ENCODE results near the gene DLGAP4. TPM values are rescaled to one million over a fixed set of nuclear protein-coding genes. Genes with fewer than 3 reads are reported as not detected.

DLGAP4 gene
- total RNA-seq, 1 experiment from 2014 or later: 80.3 TPM

DNA sequence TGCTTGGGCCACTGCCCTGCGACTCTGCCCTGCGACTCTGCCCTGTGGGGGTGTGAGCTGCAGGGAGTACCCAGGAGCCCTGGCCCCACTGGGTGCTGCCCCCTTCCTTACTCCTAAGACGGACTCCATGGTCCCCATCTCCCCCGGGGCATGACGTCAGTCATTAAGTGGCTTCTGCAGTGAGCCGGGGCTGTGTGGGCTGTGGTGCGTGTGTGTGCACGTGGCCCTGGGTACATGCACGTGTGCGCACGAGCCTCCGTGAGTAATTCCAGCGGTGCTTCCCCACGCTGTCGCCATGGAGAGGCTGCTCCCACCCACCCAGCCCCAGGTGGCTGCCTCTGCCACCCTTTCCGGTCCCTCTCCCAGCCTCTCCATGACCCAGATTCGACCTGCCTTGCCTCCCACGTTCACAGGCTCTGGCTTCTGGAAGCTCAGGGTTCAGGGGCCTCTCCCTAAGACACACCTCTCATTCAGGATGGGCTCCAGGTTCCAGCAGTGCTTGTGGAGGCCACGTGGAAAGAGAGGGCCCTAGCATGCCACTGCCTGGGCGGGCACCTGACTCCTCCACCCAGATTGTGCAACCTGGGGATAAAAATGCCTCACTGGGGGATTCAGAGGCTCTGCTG is 88.3 kb downstream of the DLGAP4 start:
- Mint-ChIP-seq H3K27me3 (ENCODE audit: insufficient read depth, unreplicated experiment) (peaks cover 39% of the 10 kb centered on the region), H3K9me3 (ENCODE audit: unreplicated experiment) (peaks cover 9% of the 10 kb centered on the region)
- no peak for DNase-seq (ENCODE audit: unreplicated experiment)

DNA sequence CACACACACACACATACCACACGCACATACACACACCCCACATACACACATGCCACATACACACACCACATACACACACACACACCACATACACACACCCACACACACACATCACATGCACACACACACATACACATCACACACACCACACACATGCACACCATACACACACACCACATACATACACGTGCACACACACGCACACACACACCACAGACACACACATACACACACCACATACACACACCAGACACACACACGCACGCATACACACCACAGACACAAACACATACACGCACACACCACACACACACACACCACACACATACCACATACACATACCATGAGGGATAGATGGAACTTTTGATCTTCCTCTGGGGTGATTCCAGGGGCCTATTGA is 90.2 kb downstream of the DLGAP4 start:
- Mint-ChIP-seq H3K36me3 (ENCODE audit: insufficient read depth, unreplicated experiment) (no peaks in the 10 kb centered on the region), H3K27ac (ENCODE audit: low read depth, unreplicated experiment) (no peak overlapping the region), H3K4me1 (ENCODE audit: insufficient read depth, unreplicated experiment) (no peaks in the 10 kb centered on the region), H3K27me3 (ENCODE audit: insufficient read depth, unreplicated experiment) (peaks cover 39% of the 10 kb centered on the region), H3K9me3 (ENCODE audit: unreplicated experiment) (peaks cover 9% of the 10 kb centered on the region), H3K4me3 (ENCODE audit: unreplicated experiment) (no peak overlapping the region)
- no TSS peak for BruUV-seq (replicated peaks)
- intact Hi-C loops (cut with micrococcal nuclease): no loop called here
- DNase-seq (ENCODE audit: unreplicated experiment): no peak
- TF ChIP-seq, protein P1, sequence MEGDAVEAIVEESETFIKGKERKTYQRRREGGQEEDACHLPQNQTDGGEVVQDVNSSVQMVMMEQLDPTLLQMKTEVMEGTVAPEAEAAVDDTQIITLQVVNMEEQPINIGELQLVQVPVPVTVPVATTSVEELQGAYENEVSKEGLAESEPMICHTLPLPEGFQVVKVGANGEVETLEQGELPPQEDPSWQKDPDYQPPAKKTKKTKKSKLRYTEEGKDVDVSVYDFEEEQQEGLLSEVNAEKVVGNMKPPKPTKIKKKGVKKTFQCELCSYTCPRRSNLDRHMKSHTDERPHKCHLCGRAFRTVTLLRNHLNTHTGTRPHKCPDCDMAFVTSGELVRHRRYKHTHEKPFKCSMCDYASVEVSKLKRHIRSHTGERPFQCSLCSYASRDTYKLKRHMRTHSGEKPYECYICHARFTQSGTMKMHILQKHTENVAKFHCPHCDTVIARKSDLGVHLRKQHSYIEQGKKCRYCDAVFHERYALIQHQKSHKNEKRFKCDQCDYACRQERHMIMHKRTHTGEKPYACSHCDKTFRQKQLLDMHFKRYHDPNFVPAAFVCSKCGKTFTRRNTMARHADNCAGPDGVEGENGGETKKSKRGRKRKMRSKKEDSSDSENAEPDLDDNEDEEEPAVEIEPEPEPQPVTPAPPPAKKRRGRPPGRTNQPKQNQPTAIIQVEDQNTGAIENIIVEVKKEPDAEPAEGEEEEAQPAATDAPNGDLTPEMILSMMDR (IDR thresholded peaks at IDR 0.05; ENCODE audit: unreplicated experiment): no peak
- ChIA-PET CTCF (no interaction called here), POLR2A (no interaction called here)

More for the DNA sequence above, 88.3 kb downstream of the DLGAP4 start:
- TF ChIP-seq, protein P1 (IDR thresholded peaks at IDR 0.05; ENCODE audit: unreplicated experiment): no peak
- peak overlapping the region; percentile 44 for H3K27ac Mint-ChIP-seq (ENCODE audit: low read depth, unreplicated experiment)
- ChIA-PET POLR2A (no interaction called here), CTCF (interaction anchor here (1.9 kb wide), 1 partner anchor 46 kb away, joined by 7 read pairs; no protein-coding TSS in a partner anchor)
- BruUV-seq (replicated peaks): no TSS peak
- no peaks in the 10 kb centered on the region for H3K4me1 Mint-ChIP-seq (ENCODE audit: insufficient read depth, unreplicated experiment)
- H3K4me3 Mint-ChIP-seq (ENCODE audit: unreplicated experiment): no peak overlapping the region
- no peaks in the 10 kb centered on the region for H3K36me3 Mint-ChIP-seq (ENCODE audit: insufficient read depth, unreplicated experiment)
- intact Hi-C loops (cut with micrococcal nuclease): no loop called here

DNA sequence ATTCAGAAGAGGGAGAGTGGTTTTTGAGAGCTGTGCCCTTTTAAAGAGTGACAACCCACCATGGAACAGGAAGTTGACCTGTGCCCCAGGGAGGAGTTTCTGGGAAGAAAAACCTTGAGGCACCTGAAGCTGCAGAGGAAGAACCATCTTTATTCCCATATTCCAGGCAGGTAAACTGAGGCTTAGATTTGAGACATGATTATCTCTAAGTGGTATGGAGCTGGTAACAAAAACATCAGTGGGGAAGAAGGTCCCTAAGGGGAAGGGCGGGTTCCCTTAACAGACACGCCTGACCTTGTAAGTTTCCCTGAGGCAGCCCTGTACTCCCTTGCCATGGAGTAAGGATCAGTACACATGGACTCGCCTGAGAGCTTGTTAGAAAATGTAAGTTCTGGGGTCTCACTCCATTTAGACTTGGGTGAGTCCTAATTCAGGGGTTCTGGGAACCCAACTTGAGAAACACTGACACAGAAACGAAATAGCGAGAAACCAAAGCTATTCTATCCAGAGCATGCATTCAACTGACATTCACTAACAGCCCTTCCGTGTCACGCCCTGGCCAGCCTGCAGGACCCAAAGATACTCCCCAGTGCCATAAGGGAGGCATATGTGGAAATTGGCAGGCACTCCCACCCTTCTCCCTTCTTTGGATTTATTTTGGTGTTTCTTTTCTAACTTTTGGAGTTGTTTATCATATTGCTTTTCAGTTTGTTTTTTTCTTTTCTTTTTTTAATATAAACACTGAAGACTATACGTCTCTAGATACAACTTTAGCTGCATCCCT is 90.9 kb downstream of the DLGAP4 start:
- no peak overlapping the region for H3K27ac Mint-ChIP-seq (ENCODE audit: low read depth, unreplicated experiment)

DNA sequence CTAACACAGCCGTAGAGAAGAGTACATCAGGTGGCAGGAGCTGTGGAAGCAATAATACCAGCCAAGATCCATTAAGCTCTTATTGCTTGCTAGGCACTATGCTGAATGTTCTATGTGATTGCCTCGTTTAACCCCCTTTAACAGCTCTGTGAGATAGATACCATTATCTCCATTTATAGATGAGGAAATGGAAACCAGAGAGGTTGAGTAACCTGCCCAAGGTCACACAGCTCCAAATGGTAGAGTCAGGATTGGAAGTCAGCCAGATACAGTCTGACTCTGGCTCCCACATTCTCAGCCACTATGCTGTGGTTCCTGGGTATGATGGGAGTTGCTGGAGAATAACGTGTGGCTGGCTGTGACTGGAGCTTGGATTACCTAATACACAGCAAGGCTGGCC is 92.4 kb downstream of the DLGAP4 start:
- intact Hi-C loops (cut with micrococcal nuclease): no loop called here
- ChIA-PET CTCF (interaction anchor here (0.6 to 1.0 kb wide), 2 partner anchors 9 to 400 kb away, joined by 3 to 5 read pairs; no protein-coding TSS in a partner anchor), POLR2A (interaction anchor here (0.6 to 1.7 kb wide), 2 partner anchors 14 to 26 kb away, joined by 3 to 5 read pairs; no protein-coding TSS in a partner anchor)
- Mint-ChIP-seq H3K27me3 (ENCODE audit: insufficient read depth, unreplicated experiment) (peaks cover 47% of the 10 kb centered on the region), H3K36me3 (ENCODE audit: insufficient read depth, unreplicated experiment) (no peaks in the 10 kb centered on the region), H3K9me3 (ENCODE audit: unreplicated experiment) (peaks cover 9% of the 10 kb centered on the region), H3K4me1 (ENCODE audit: insufficient read depth, unreplicated experiment) (no peaks in the 10 kb centered on the region), H3K4me3 (ENCODE audit: unreplicated experiment) (no peak overlapping the region), H3K27ac (ENCODE audit: low read depth, unreplicated experiment) (no peak overlapping the region)
- TF ChIP-seq, protein P1 (IDR thresholded peaks at IDR 0.05; ENCODE audit: unreplicated experiment): no peak
- BruUV-seq (replicated peaks): no TSS peak
- no peak for DNase-seq (ENCODE audit: unreplicated experiment)

More for the DNA sequence above, 90.9 kb downstream of the DLGAP4 start:
- intact Hi-C loops (cut with micrococcal nuclease): no loop called here
- no peaks in the 10 kb centered on the region for H3K36me3 Mint-ChIP-seq (ENCODE audit: insufficient read depth, unreplicated experiment)
- TF ChIP-seq, protein P1 (IDR thresholded peaks at IDR 0.05; ENCODE audit: unreplicated experiment): no peak
- H3K27me3 Mint-ChIP-seq (ENCODE audit: insufficient read depth, unreplicated experiment): peaks cover 39% of the 10 kb centered on the region
- ChIA-PET POLR2A (interaction anchor here (1.7 kb wide), 1 partner anchor 12 kb away, joined by 5 read pairs; no protein-coding TSS in a partner anchor), CTCF (no interaction called here)
- H3K4me3 Mint-ChIP-seq (ENCODE audit: unreplicated experiment): no peak overlapping the region
- H3K4me1 Mint-ChIP-seq (ENCODE audit: insufficient read depth, unreplicated experiment): no peaks in the 10 kb centered on the region
- BruUV-seq (replicated peaks): no TSS peak
- peaks cover 9% of the 10 kb centered on the region for H3K9me3 Mint-ChIP-seq (ENCODE audit: unreplicated experiment)
- no peak for DNase-seq (ENCODE audit: unreplicated experiment)
